Natural killer cell (primary cell): Measurements from ENCODE around the gene PIM2. TPM values are rescaled to one million over a fixed set of nuclear protein-coding genes. Genes with fewer than 3 reads are reported as not detected.
"Not testable (repeated sequence)": the region's sequence is repeated elsewhere in the genome, so short reads cannot be mapped to it uniquely, and the experiment has no call there.

Experiments
- ATAC-seq, 3 donors: fragments of 150-1000 bp in 2 of 3; fragments of 200-7000 bp in 1 of 3; cut with Tn5 transposase; 1 replicate in 1 of 3; 2 replicates in 2 of 3; pipeline ENCODE4 v1.10.0; 2021; ENCODE audit warnings: mild to moderate bottlenecking in 2 of 3, moderate library complexity in 2 of 3
- DNase-seq, 2 donors: peaks; one replicate each; pipeline versions ENCODE4 v3.0.0 to v3.0.0-alpha.2; 2013 to 2021; ENCODE audit warnings: mixed read lengths in 1 of 2
- H3K27ac ChIP-seq: one replicate; pipeline ENCODE4 v1.5.1; 2013; ENCODE audit warnings: mild to moderate bottlenecking, low read length
- H3K27me3 ChIP-seq: one replicate; pipeline ENCODE4 v1.6.1; 2013; ENCODE audit warnings: low read length; ENCODE audit not compliant: control insufficient read depth, insufficient read depth
- H3K36me3 ChIP-seq: one replicate; pipeline ENCODE4 v1.6.1; 2013; ENCODE audit warnings: low read length; ENCODE audit not compliant: control insufficient read depth, insufficient read depth
- H3K4me1 ChIP-seq: one replicate; pipeline ENCODE4 v1.6.1; 2013; ENCODE audit warnings: low read length; ENCODE audit not compliant: control insufficient read depth, insufficient read depth
- H3K4me3 ChIP-seq: one replicate; pipeline ENCODE4 v1.5.1; 2013; ENCODE audit warnings: low read length
- H3K9me3 ChIP-seq: one replicate; pipeline ENCODE4 v1.6.1; 2013; ENCODE audit warnings: low read length; ENCODE audit not compliant: control insufficient read depth, insufficient read depth
- H3K27ac Mint-ChIP-seq, 2 donors: one replicate each; pipeline ENCODE4 v1.8.0; 2022; ENCODE audit warnings: mild to moderate bottlenecking in 2 of 2, mixed read lengths in 2 of 2, moderate library complexity in 1 of 2
- H3K27me3 Mint-ChIP-seq, 2 donors: one replicate each; pipeline ENCODE4 v1.8.0; 2022; ENCODE audit warnings: low read depth in 2 of 2, mixed read lengths in 2 of 2
- H3K36me3 Mint-ChIP-seq: one replicate; pipeline ENCODE4 v1.8.0; 2022; ENCODE audit warnings: mixed read lengths
- H3K4me1 Mint-ChIP-seq, 2 donors: one replicate each; pipeline ENCODE4 v1.8.0; 2022; ENCODE audit warnings: mixed read lengths in 2 of 2
- H3K4me3 Mint-ChIP-seq: one replicate; pipeline ENCODE4 v1.8.0; 2022; ENCODE audit warnings: mild to moderate bottlenecking, moderate library complexity, mixed read lengths
- H3K9me3 Mint-ChIP-seq, 2 donors: one replicate each; pipeline ENCODE4 v1.8.0; 2022; ENCODE audit warnings: mixed read lengths in 2 of 2
- WGBS: methylation state at CpG from one replicate; pipeline ENCODE4 v1.1.7; 2013; ENCODE audit warnings: missing lambda C conversion rate; ENCODE audit not compliant: insufficient coverage; 5-methylcytosine and 5-hydroxymethylcytosine counted together
- intact Hi-C: fragments of 100-400 bp; cut with micrococcal nuclease; formaldehyde crosslinking; loops from one replicate; pipeline ENCODE4 v1.14.2; 2022
- total RNA-seq, 4 donors: library from RNA; stranded (reverse); fragments of 120-200 nt in 1 of 4; gene quantifications; one replicate each; pipeline versions ENCODE4 v1.2.3 to v1.2.4, GENCODE V29; 2013 to 2022
- TF ChIP-seq, protein P1 (sequence below): fragments of 200-600 bp; IDR thresholded peaks from one replicate; pipeline ENCODE4 v1.8.0; 2022; ENCODE audit warnings: antibody characterized with exemption

Gene PIM2
- total RNA-seq, 3 donors from 2014 or later (not counting 1 experiment from before 2014, with no cell fraction given), result 134 to 173 (median 150) TPM

DNA sequence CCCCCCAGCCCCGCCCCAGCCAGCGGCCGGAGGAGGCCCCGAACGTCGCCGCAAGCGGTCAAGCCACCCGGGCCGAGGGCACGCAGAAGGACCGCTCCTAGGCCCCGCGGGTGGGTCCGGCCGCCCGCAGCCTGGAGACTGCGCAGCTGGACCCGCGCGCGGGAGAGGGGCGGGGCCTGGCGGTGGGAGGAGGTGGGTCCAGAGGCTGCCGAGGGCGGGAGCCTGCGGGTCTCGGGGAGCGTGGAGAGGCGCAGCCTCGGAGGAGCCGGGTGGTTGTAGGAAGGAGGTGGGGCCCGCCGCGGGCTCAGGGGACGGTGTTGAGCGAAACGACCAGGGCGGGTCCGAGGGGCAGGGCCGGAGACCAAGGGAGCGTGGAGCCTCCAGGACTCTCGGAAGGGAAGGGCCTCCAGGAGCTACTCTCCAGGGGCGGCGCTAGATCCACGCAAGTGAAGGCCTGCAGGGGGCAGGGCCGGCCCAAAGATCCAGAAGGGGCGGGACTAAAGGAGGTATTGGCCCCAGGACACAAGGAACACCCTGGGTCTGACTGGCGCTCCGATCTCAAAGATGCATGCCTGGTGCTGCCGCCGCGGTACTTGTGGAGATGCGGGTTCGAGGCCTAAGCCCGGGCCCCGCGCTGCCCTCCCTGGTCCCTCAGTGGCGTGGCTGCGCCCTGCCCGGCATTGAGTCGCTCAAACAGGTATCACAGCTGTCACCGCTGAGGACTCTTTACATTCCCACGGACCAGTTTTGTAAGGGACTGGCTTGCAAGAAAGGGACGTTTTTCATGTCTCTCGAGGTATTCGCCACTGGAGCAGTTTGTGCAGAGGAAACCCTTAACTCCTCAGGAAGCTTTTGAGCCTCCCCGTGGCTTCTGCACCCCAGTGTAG lies 27.2 kb downstream of the PIM2 start:
- H3K27ac ChIP-seq, result no peak overlapping the region
- DNase-seq, result peak; percentile 66 to 86
- TF ChIP-seq, protein P1, sequence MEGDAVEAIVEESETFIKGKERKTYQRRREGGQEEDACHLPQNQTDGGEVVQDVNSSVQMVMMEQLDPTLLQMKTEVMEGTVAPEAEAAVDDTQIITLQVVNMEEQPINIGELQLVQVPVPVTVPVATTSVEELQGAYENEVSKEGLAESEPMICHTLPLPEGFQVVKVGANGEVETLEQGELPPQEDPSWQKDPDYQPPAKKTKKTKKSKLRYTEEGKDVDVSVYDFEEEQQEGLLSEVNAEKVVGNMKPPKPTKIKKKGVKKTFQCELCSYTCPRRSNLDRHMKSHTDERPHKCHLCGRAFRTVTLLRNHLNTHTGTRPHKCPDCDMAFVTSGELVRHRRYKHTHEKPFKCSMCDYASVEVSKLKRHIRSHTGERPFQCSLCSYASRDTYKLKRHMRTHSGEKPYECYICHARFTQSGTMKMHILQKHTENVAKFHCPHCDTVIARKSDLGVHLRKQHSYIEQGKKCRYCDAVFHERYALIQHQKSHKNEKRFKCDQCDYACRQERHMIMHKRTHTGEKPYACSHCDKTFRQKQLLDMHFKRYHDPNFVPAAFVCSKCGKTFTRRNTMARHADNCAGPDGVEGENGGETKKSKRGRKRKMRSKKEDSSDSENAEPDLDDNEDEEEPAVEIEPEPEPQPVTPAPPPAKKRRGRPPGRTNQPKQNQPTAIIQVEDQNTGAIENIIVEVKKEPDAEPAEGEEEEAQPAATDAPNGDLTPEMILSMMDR, result peak; percentile 60
- H3K4me1 ChIP-seq, result peaks cover 20% of the 10 kb centered on the region
- Mint-ChIP-seq H3K9me3 (no peaks in the 10 kb centered on the region), H3K4me3 (peak overlapping the region; percentile 78), H3K4me1 (peaks cover 6 to 18% of the 10 kb centered on the region in 2 donors), H3K27me3 (no peaks in the 10 kb centered on the region), H3K27ac (peak overlapping the region in 1 of 2 donors; percentile 58), H3K36me3 (no peaks in the 10 kb centered on the region)
- ATAC-seq, result peak; percentile 90 to 95 (median 91)
- H3K27me3 ChIP-seq, result no peaks in the 10 kb centered on the region
- H3K36me3 ChIP-seq, result peaks cover 10% of the 10 kb centered on the region
- 2% methylated on average over 66 of the region's 68 CpGs for WGBS
- intact Hi-C loops, result no loop called here
- peak overlapping the region; percentile 60 for H3K4me3 ChIP-seq
- H3K9me3 ChIP-seq, result no peaks in the 10 kb centered on the region

DNA sequence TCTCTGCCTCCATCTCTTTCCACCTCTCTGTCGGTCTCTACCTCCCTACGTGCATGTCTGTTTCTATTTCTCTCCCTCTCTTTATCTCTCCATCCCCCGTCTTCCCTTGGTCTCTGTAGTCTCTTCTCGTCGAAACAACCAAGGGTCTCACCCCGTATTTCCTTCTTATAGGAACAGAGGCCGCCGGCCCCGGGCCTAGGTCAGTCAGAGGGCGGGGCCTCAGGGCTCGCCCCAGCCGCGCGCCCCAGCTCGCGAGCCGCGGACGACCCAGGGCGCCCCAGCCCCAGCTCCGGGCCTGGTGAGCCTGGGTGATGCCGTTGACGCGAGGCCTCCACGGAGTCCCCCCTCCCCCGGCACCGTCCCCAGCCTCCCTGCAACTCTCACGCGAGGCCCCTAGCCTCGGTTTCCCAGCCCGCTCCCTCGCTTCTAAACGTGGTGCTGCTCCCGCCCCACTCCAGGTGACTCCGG lies 27.9 kb downstream of the PIM2 start:
- Mint-ChIP-seq H3K27me3 (no peaks in the 10 kb centered on the region), H3K36me3 (no peaks in the 10 kb centered on the region), H3K4me1 (peaks cover 6 to 15% of the 10 kb centered on the region in 2 donors), H3K9me3 (no peaks in the 10 kb centered on the region), H3K27ac (peak overlapping the region in 1 of 2 donors; percentile 58), H3K4me3 (peak overlapping the region; percentile 77)
- under 1% methylated on average over 35 of the region's 35 CpGs for WGBS
- no peaks in the 10 kb centered on the region for H3K27me3 ChIP-seq
- ATAC-seq (peak; percentile 15 to 55 (median 29)), DNase-seq (peak in 1 of 2 donors; percentile 52)
- no peak overlapping the region for H3K27ac ChIP-seq
- H3K9me3 ChIP-seq, result no peaks in the 10 kb centered on the region
- peaks cover 10% of the 10 kb centered on the region for H3K36me3 ChIP-seq
- peaks cover 14% of the 10 kb centered on the region for H3K4me1 ChIP-seq
- peak overlapping the region; percentile 33 for H3K4me3 ChIP-seq
- TF ChIP-seq, protein P1, result no peak
- intact Hi-C loops, result no loop called here

DNA sequence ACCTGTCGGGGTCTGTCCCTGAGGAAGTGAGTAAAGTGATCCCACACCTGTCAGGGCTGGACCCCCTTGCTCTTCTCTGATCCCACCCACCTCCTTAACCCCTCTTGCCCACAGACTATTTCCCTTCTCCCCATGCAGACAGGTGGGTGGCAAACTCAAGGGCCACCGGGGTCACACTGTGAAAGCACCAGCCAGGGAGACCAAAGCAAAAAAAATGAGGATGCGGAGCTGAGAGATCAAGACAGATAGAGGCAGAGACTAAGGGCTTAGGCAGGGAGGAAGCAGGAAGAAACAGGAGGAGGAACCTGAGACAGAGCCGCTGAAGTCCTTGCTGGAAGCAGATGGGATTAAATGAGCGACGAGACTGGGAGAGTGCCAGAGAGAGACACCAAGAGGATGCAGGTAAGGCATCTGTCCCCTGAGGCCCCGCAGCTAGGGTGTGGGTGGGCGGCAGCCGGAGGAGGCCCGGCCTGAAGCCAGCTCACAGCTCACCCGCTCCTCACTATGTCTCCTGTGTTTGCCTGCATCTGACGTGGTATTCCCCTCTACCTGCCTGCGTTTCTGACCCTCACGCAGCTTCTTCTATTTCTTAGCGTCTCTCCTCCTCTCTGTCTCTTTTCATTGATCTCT lies 28.4 kb downstream of the PIM2 start:
- peaks cover 10% of the 10 kb centered on the region for H3K36me3 ChIP-seq
- no peaks in the 10 kb centered on the region for H3K9me3 ChIP-seq
- H3K27me3 Mint-ChIP-seq, result no peaks in the 10 kb centered on the region
- TF ChIP-seq, protein P1, result no peak
- intact Hi-C loops, result no loop called here
- H3K4me3 Mint-ChIP-seq, result peak overlapping the region; percentile 77
- no peaks in the 10 kb centered on the region for H3K9me3 Mint-ChIP-seq
- peak in 1 of 2 donors; percentile 20 for DNase-seq
- H3K27me3 ChIP-seq, result no peaks in the 10 kb centered on the region
- H3K27ac ChIP-seq, result no peak overlapping the region
- 36% methylated on average over 14 of the region's 15 CpGs for WGBS
- H3K27ac Mint-ChIP-seq, result peak overlapping the region in 1 of 2 donors; percentile 58
- peaks cover 14% of the 10 kb centered on the region for H3K4me1 ChIP-seq
- H3K4me1 Mint-ChIP-seq, result peaks cover 6 to 14% of the 10 kb centered on the region in 2 donors
- ATAC-seq, result no peak
- no peaks in the 10 kb centered on the region for H3K36me3 Mint-ChIP-seq
- H3K4me3 ChIP-seq, result peak overlapping the region; percentile 13

DNA sequence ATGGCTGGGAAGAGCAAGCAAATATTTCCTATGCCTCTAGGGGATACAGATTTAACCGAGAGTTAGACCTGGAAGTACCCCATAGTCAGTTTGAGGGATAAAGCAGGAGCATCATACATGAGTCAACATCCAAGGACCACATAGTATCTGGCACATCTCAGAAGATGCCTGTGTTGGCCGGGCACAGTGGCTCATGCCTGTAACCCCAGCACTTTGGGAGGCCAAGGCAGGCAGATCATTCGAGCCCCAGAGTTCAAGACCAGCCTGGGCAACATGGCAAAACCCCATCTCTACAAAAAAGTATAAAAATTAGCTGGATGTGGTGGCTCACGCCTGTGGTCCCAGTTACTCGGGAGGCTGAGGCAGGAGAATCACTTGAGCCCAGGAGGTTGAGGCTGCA lies 32.2 kb downstream of the PIM2 start:
- H3K27me3 Mint-ChIP-seq, H3K4me1 ChIP-seq, H3K9me3 Mint-ChIP-seq, intact Hi-C loops, H3K36me3 Mint-ChIP-seq, H3K4me3 Mint-ChIP-seq, DNase-seq, H3K27ac ChIP-seq, H3K36me3 ChIP-seq, H3K9me3 ChIP-seq, H3K27ac Mint-ChIP-seq, H3K4me3 ChIP-seq, H3K27me3 ChIP-seq, ATAC-seq: not testable (repeated sequence)
- H3K4me1 Mint-ChIP-seq, result peaks cover 0 to 10% of the 10 kb centered on the region in 2 donors
- WGBS, result 93% methylated on average over 4 of the region's 5 CpGs
